ENCODE results near the gene EMILIN1.

- TF ChIP-seq CTCF (IDR thresholded peaks at IDR 0.05): peak in 2 of 3 donors; percentile 20 to 23
- peak; percentile 92 for TF ChIP-seq POLR2A (IDR thresholded peaks at IDR 0.05)
- no peak for TF ChIP-seq EP300 (IDR thresholded peaks at IDR 0.05)
Measured at GRCh38 chr2:27050996-27051901, 27.2 kb upstream of the EMILIN1 start, which contains the start of gene AGBL5.
